ENCODE results near the gene ARL15. TPM values are rescaled to one million over a fixed set of nuclear protein-coding genes. Genes with fewer than 3 reads are reported as not detected.

ARL15 gene
- total and polyA plus RNA-seq, 9 of the 15 experiments (the other 6 are each of a cell fraction or from before 2014, with no cell fraction given), result 18.5 to 80.4 (median 57.0) TPM

GRCh38 chr5:54257366-54258118 lies 52.8 kb downstream of the ARL15 start:
- no TSS peak for BruUV-seq (replicated peaks)
- Histone ChIP-seq H3K79me2 (ENCODE audit: control insufficient read depth, insufficient read depth, low read length) (peaks cover 100% of the 10 kb centered on the region), H3K4me3 (no peak overlapping the region), H2AFZ (ENCODE audit: low read depth, low read length) (no peak overlapping the region), H4K20me1 (replicated peaks; ENCODE audit: control insufficient read depth, insufficient read depth, low read length) (peaks cover 4% of the 10 kb centered on the region), H3K4me1 (replicated peaks in 1 of 2; ENCODE audit: control insufficient read depth in 2 of 2, insufficient read depth in 2 of 2, low read length in 2 of 2) (peaks cover 0 to 30% of the 10 kb centered on the region in 2 experiments; a peak in 3 of 5 replicates), H3K27me3 (ENCODE audit: control insufficient read depth in 2 of 2, insufficient read depth in 2 of 2, low read length in 2 of 2) (no peaks in the 10 kb centered on the region), H3K9me3 (replicated peaks; ENCODE audit: control insufficient read depth, insufficient read depth, low read depth, low read length) (no peaks in the 10 kb centered on the region), H3K36me3 (ENCODE audit: control insufficient read depth, insufficient read depth, low read length) (peaks cover 2% of the 10 kb centered on the region; the same call in 1 of the 3 replicates), H3K27ac (ENCODE audit: extremely low read depth, low read depth, low read length) (no peak overlapping the region), H3K4me2 (ENCODE audit: insufficient read depth, low read length) (no peak overlapping the region), H3K9me1 (ENCODE audit: control insufficient read depth, insufficient read depth, low read length) (no peaks in the 10 kb centered on the region), H3K9ac (ENCODE audit: insufficient read depth in 1 of 2, low read depth in 2 of 2, low read length in 2 of 2) (no peak overlapping the region)
- WGBS (ENCODE audit: insufficient coverage, low coverage, missing lambda C conversion rate), result 54% methylated on average over 6 of the region's 6 CpGs
- DNase-seq (ENCODE audit: extremely low read depth in 1 of 4, low spot score in 3 of 4), result no peak
- ChIA-PET POLR2A (interaction anchor here (0.7 kb wide), 1 partner anchor 53 kb away, joined by 3 read pairs; the partner anchor contains the start of gene ARL15), CTCF (ENCODE audit: low intra/inter-chr PET ratio) (no interaction called here)
- peak; percentile 12; the same call in 2 of the 3 replicates for ATAC-seq
- in situ Hi-C loops (cut with MboI), result loop anchor here (10.0 kb wide), 1 partner anchor 227 kb away; no protein-coding TSS in a partner anchor
- intact Hi-C loops (cut with micrococcal nuclease), result no loop called here
- FAIRE-seq, result no peak
- TF ChIP-seq CAMTA2 (CRISPR knock-in tag; conservative IDR thresholded peaks at IDR 0.05), result no peak
- TF ChIP-seq CBX2 (IDR thresholded peaks at IDR 0.05; ENCODE audit: insufficient read depth, low read length, poor library complexity, severe bottlenecking), result no peak
- no peak for TF ChIP-seq SRF (CRISPR knock-in tag; IDR thresholded peaks at IDR 0.05)
- TF ChIP-seq, protein P1, sequence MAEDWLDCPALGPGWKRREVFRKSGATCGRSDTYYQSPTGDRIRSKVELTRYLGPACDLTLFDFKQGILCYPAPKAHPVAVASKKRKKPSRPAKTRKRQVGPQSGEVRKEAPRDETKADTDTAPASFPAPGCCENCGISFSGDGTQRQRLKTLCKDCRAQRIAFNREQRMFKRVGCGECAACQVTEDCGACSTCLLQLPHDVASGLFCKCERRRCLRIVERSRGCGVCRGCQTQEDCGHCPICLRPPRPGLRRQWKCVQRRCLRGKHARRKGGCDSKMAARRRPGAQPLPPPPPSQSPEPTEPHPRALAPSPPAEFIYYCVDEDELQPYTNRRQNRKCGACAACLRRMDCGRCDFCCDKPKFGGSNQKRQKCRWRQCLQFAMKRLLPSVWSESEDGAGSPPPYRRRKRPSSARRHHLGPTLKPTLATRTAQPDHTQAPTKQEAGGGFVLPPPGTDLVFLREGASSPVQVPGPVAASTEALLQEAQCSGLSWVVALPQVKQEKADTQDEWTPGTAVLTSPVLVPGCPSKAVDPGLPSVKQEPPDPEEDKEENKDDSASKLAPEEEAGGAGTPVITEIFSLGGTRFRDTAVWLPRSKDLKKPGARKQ (CRISPR knock-in tag; IDR thresholded peaks at IDR 0.05), result no peak
- TF ChIP-seq, protein P2, sequence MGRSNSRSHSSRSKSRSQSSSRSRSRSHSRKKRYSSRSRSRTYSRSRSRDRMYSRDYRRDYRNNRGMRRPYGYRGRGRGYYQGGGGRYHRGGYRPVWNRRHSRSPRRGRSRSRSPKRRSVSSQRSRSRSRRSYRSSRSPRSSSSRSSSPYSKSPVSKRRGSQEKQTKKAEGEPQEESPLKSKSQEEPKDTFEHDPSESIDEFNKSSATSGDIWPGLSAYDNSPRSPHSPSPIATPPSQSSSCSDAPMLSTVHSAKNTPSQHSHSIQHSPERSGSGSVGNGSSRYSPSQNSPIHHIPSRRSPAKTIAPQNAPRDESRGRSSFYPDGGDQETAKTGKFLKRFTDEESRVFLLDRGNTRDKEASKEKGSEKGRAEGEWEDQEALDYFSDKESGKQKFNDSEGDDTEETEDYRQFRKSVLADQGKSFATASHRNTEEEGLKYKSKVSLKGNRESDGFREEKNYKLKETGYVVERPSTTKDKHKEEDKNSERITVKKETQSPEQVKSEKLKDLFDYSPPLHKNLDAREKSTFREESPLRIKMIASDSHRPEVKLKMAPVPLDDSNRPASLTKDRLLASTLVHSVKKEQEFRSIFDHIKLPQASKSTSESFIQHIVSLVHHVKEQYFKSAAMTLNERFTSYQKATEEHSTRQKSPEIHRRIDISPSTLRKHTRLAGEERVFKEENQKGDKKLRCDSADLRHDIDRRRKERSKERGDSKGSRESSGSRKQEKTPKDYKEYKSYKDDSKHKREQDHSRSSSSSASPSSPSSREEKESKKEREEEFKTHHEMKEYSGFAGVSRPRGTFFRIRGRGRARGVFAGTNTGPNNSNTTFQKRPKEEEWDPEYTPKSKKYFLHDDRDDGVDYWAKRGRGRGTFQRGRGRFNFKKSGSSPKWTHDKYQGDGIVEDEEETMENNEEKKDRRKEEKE (IDR thresholded peaks at IDR 0.05; ENCODE audit: borderline replicate concordance in 1 of 2, control insufficient read depth in 1 of 2, low read depth in 2 of 2, low read length in 1 of 2), result no peak
- no peak for TF ChIP-seq CCAR2 (IDR thresholded peaks at IDR 0.05; ENCODE audit: low read depth, low read length)
- TF ChIP-seq ZNF696 (CRISPR knock-in tag; conservative IDR thresholded peaks at IDR 0.05), result no peak
- TF ChIP-seq HDAC2 (IDR thresholded peaks at IDR 0.05), result no peak
- no peak for TF ChIP-seq SMARCB1 (IDR thresholded peaks at IDR 0.05; ENCODE audit: insufficient read length, low read depth)
- TF ChIP-seq MXD1 (CRISPR knock-in tag; IDR thresholded peaks at IDR 0.05; ENCODE audit: borderline replicate concordance, poor library complexity, severe bottlenecking), result no peak
- no peak for TF ChIP-seq YBX1 (IDR thresholded peaks at IDR 0.05)
- no peak for TF ChIP-seq TAF15 (IDR thresholded peaks at IDR 0.05; ENCODE audit: low read depth, low read length)

All from K562 (cell line).